GM10266 (cell line): Measurements from ENCODE around the gene PAQR8.

ENCODE experiments used
- DNase-seq: peaks from one replicate; pipeline ENCODE4 v3.0.0; 2012; ENCODE audit errors: extremely low spot score
- CTCF ChIP-seq: IDR thresholded peaks from 2 replicates; pipeline ENCODE4 v1.5.1; 2012; ENCODE audit warnings: mild to moderate bottlenecking, low read depth; ENCODE audit not compliant: control insufficient read depth, insufficient read depth; ENCODE audit errors: missing control alignments

PAQR8 gene

GRCh38 chr6:52361945-52362442 is at the start of gene PAQR8:
Gene PAQR8, plus strand, starts transcription at chr6:52362151. Its CDS starts 41,063 bp downstream, at chr6:52403214.
- DNase-seq, result peak; percentile 95

GRCh38 chr6:52312461-52312860 is 49.5 kb upstream of the PAQR8 start:
- DNase-seq, result no peak
- TF ChIP-seq CTCF, result no peak

More at GRCh38 chr6:52361945-52362442, at the start of gene PAQR8:
- TF ChIP-seq CTCF, result no peak

- TF ChIP-seq CTCF, result no peak
- no peak for DNase-seq
Observed at GRCh38 chr6:52314752-52315151, 47.2 kb upstream of the PAQR8 start.

- TF ChIP-seq CTCF, result no peak
- DNase-seq, result no peak
Observed at GRCh38 chr6:52317211-52317610, 44.7 kb upstream of the PAQR8 start.

- DNase-seq, result peak; percentile 66
- TF ChIP-seq CTCF, result no peak
Observed at GRCh38 chr6:52317841-52318581, 43.9 kb upstream of the PAQR8 start.

- DNase-seq, result no peak
- TF ChIP-seq CTCF, result no peak
Observed at GRCh38 chr6:52324189-52324588, 37.8 kb upstream of the PAQR8 start.
